Measurements from ENCODE around the gene LACTB. TPM values are rescaled to one million over a fixed set of nuclear protein-coding genes. Genes with fewer than 3 reads are reported as not detected.

The LACTB gene
- total and polyA plus RNA-seq, 2 of the 4 experiments (the other 2 are of a cell fraction), result 12.9 to 32.7 TPM

- no peak overlapping the region for H3K4ac ChIP-seq (ENCODE audit: low read depth, low read length)
- 80% methylated on average over 3 of the region's 9 CpGs; no CpG with 5 or more reads in 1 of the 2 experiments for WGBS, 2 experiments (ENCODE audit: extremely low coverage in 2 of 2, insufficient read length in 1 of 2)
- no peak overlapping the region for H3K4me3 ChIP-seq (ENCODE audit: insufficient read depth, low read depth, low read length)
- no peak overlapping the region for H2BK5ac ChIP-seq (ENCODE audit: low read depth, low read length, poor library complexity, severe bottlenecking)
- no peak overlapping the region for H3K18ac ChIP-seq (ENCODE audit: low read depth, low read length)
- H3K9ac ChIP-seq (ENCODE audit: low read depth, low read length), result no peak overlapping the region
- no TSS peak for BruUV-seq (replicated peaks)
- peaks cover 7% of the 10 kb centered on the region; the same call in 1 of the 2 replicates for H4K20me1 ChIP-seq (ENCODE audit: insufficient read depth, low read length)
- H4K5ac ChIP-seq (ENCODE audit: low read depth, low read length), result no peak overlapping the region
- H3K23ac ChIP-seq (ENCODE audit: low read depth, low read length), result no peak overlapping the region
- dilution Hi-C loops (cut with HindIII; ENCODE audit: low sequenced_read_pairs, unreplicated experiment), result no loop called here
- H3K56ac ChIP-seq (ENCODE audit: extremely low read depth, insufficient read depth, low read length), result no peak overlapping the region
- ChIA-PET CTCF (interaction anchor here (0.6 kb wide), 1 partner anchor 76 kb away, joined by 3 read pairs; no protein-coding TSS in a partner anchor), POLR2A (ENCODE audit: unreplicated experiment) (no interaction called here)
- H2AFZ ChIP-seq (replicated peaks; ENCODE audit: low read length, poor library complexity), result no peak overlapping the region
- H2AK9ac ChIP-seq (replicated peaks; ENCODE audit: low read depth, low read length, poor library complexity), result no peak overlapping the region
- in situ Hi-C loops (cut with MboI; ENCODE audit: low sequenced_read_pairs), result no loop called here
- no peak overlapping the region for H3K14ac ChIP-seq (replicated peaks; ENCODE audit: low read depth, low read length)
- no peak overlapping the region for H4K91ac ChIP-seq (ENCODE audit: insufficient read depth, low read depth, low read length)
- no peak overlapping the region for H3K4me2 ChIP-seq (ENCODE audit: low read depth, low read length)
- DNase-seq (no peak), ATAC-seq (ENCODE audit: low read depth) (no peak)
- H3K4me1 ChIP-seq (ENCODE audit: control insufficient read depth, insufficient read depth, low read length), result peaks cover 2% of the 10 kb centered on the region
- 0 out of 2 replicates have a peak overlapping the region, but pooled peaks have one; percentile 12 for H2AK5ac ChIP-seq (ENCODE audit: low read depth, low read length)
- H3K9me1 ChIP-seq (ENCODE audit: insufficient read depth, low read length), result peaks cover 10% of the 10 kb centered on the region
- peaks cover 14 to 40% of the 10 kb centered on the region in 2 experiments for H3K79me1 ChIP-seq (ENCODE audit: low read depth in 1 of 2, low read length in 2 of 2)
- no peak overlapping the region for H4K8ac ChIP-seq (ENCODE audit: low read depth in 2 of 2, low read length in 2 of 2)
- no peak overlapping the region for H2BK120ac ChIP-seq (ENCODE audit: low read depth, low read length)
- H2BK15ac ChIP-seq (ENCODE audit: low read depth, low read length), result no peak overlapping the region
- no peak overlapping the region for H2BK20ac ChIP-seq (ENCODE audit: low read depth, low read length)
- H3K36me3 ChIP-seq (ENCODE audit: control insufficient read depth, insufficient read depth, low read length), result peaks cover 21% of the 10 kb centered on the region
- H3K27me3 ChIP-seq (ENCODE audit: control insufficient read depth, insufficient read depth, low read length), result no peaks in the 10 kb centered on the region
- peaks cover under 1% of the 10 kb centered on the region; the same call in 1 of the 2 replicates for H3K9me3 ChIP-seq (ENCODE audit: control insufficient read depth, insufficient read depth, low read length)
- H3K27ac ChIP-seq (ENCODE audit: insufficient read depth, low read length), result no peak overlapping the region
- TF ChIP-seq BHLHE40 (IDR thresholded peaks at IDR 0.05; ENCODE audit: low read depth, low read length) (no peak), MAFK (IDR thresholded peaks at IDR 0.05; ENCODE audit: low read depth, low read length) (no peak), ELK1 (IDR thresholded peaks at IDR 0.05; ENCODE audit: borderline replicate concordance, low read depth, low read length) (no peak), CEBPB (IDR thresholded peaks at IDR 0.05; ENCODE audit: low read depth, low read length) (no peak), MXI1 (IDR thresholded peaks at IDR 0.05; ENCODE audit: borderline replicate concordance, low read depth, low read length) (no peak), USF2 (IDR thresholded peaks at IDR 0.05; ENCODE audit: low read depth, low read length) (no peak), RAD21 (IDR thresholded peaks at IDR 0.05; ENCODE audit: low read length) (no peak), SMC3 (IDR thresholded peaks at IDR 0.05; ENCODE audit: low read depth, low read length) (no peak), POLR2A (IDR thresholded peaks at IDR 0.05; ENCODE audit: low read depth, low read length) (no peak), NFE2L2 (IDR thresholded peaks at IDR 0.05; ENCODE audit: low read depth, low read length) (no peak), RCOR1 (IDR thresholded peaks at IDR 0.05; ENCODE audit: insufficient replicate concordance, low read length) (no peak)
- intact Hi-C loops (cut with micrococcal nuclease), result loop anchor here (5.0 kb wide), 1 partner anchor 67 kb away; no protein-coding TSS in a partner anchor
Observed at GRCh38 chr15:63124506-63124905, 2.8 kb downstream of the LACTB start.

Measured in IMR-90 (cell line).